Hematopoietic multipotent progenitor cell treated with erythropoietin and hydrocortisone succinate and interleukin-3 and kit ligand, for 15 days (in vitro differentiated cells): ENCODE measurements around the gene TMEM41B.
"Not testable (repeated sequence)": the region's sequence is repeated elsewhere in the genome, so short reads cannot be mapped to it uniquely, and the experiment has no call there.

Experiments used
- DNase-seq: peaks from one replicate; pipeline ENCODE4 v3.0.0-alpha.2; 2015; ENCODE audit warnings: low spot score

Gene TMEM41B

GRCh38 chr11:9314291-9315077 lies at the start of gene TMEM41B:
TSS of gene TMEM41B (minus strand) at chr11:9314593. CDS start at chr11:9314441, 152 bp downstream.
- peak; percentile 97 for DNase-seq

GRCh38 chr11:9362393-9362863 lies 48.0 kb upstream of the TMEM41B start:
- DNase-seq: no peak

GRCh38 chr11:9360862-9361622 lies 46.6 kb upstream of the TMEM41B start:
- DNase-seq: not testable (repeated sequence)

GRCh38 chr11:9357041-9357440 lies 42.6 kb upstream of the TMEM41B start:
- DNase-seq: no peak

- DNase-seq: no peak
Observed at GRCh38 chr11:9351321-9351881, 37.0 kb upstream of the TMEM41B start.

GRCh38 chr11:9347779-9348178 lies 33.4 kb upstream of the TMEM41B start:
- not testable (repeated sequence) for DNase-seq

- no peak for DNase-seq
Observed at GRCh38 chr11:9347100-9347499, 32.7 kb upstream of the TMEM41B start.

- DNase-seq: no peak
Observed at GRCh38 chr11:9344061-9344680, 29.8 kb upstream of the TMEM41B start.

- DNase-seq: no peak
Observed at GRCh38 chr11:9341638-9342178, 27.3 kb upstream of the TMEM41B start.

GRCh38 chr11:9332655-9333054 lies 18.3 kb upstream of the TMEM41B start:
- no peak for DNase-seq

GRCh38 chr11:9330387-9331384 lies 16.3 kb upstream of the TMEM41B start:
- no peak for DNase-seq

- no peak for DNase-seq
Observed at GRCh38 chr11:9320047-9320446, 5.7 kb upstream of the TMEM41B start.

GRCh38 chr11:9319377-9320001 lies 5.1 kb upstream of the TMEM41B start:
- DNase-seq: not testable (repeated sequence)

GRCh38 chr11:9318442-9319376 lies 4.3 kb upstream of the TMEM41B start:
- not testable (repeated sequence) for DNase-seq

GRCh38 chr11:9316334-9316733 lies 1.9 kb upstream of the TMEM41B start:
- DNase-seq: no peak

- no peak for DNase-seq
Observed at GRCh38 chr11:9315078-9315688, 790 bp upstream of the TMEM41B start.

GRCh38 chr11:9313648-9314290 lies 624 bp downstream of the TMEM41B start:
- DNase-seq: peak; percentile 23

- DNase-seq: no peak
Observed at GRCh38 chr11:9310485-9311090, 3.8 kb downstream of the TMEM41B start.
